Measurements from ENCODE around the gene TMEM250. TPM values are rescaled to one million over a fixed set of nuclear protein-coding genes. Genes with fewer than 3 reads are reported as not detected.

Gene TMEM250
- total and polyA plus RNA-seq, 4 donors, result 6.7 to 19.5 (median 17.2) TPM

- H3K27me3 ChIP-seq (ENCODE audit: control insufficient read depth in 4 of 4, insufficient read depth in 4 of 4, low read length in 3 of 4), result no peaks in the 10 kb centered on the region
- peaks cover 6 to 15% (median 6%) of the 10 kb centered on the region in 4 donors for H3K4me1 ChIP-seq (ENCODE audit: control insufficient read depth in 4 of 4, insufficient read depth in 4 of 4, low read length in 3 of 4)
- H3K36me3 ChIP-seq (ENCODE audit: control insufficient read depth in 4 of 4, insufficient read depth in 3 of 4, low read depth in 1 of 4, low read length in 3 of 4), result no peaks in the 10 kb centered on the region
- WGBS, result 71% methylated on average over 1 of the region's 1 CpG
- no peak overlapping the region for H3K27ac ChIP-seq (ENCODE audit: low read depth in 1 of 2, low read length in 2 of 2)
- no peak for DNase-seq (ENCODE audit: low spot score)
- TF ChIP-seq HNF4A (conservative IDR thresholded peaks at IDR 0.05) (no peak), TAF1 (conservative IDR thresholded peaks at IDR 0.05) (no peak), ZBTB33 (IDR thresholded peaks at IDR 0.05) (no peak), ATF3 (IDR thresholded peaks at IDR 0.05) (no peak), RAD21 (IDR thresholded peaks at IDR 0.05) (no peak), FOXA2 (IDR thresholded peaks at IDR 0.05) (no peak), EGR1 (IDR thresholded peaks at IDR 0.05; ENCODE audit: low read depth in 2 of 2) (no peak), RXRA (IDR thresholded peaks at IDR 0.05) (no peak), YY1 (IDR thresholded peaks at IDR 0.05) (no peak), SP1 (IDR thresholded peaks at IDR 0.05) (no peak), FOXA1 (IDR thresholded peaks at IDR 0.05) (no peak), REST (IDR thresholded peaks at IDR 0.05) (no peak), JUND (IDR thresholded peaks at IDR 0.05) (no peak), GABPA (IDR thresholded peaks at IDR 0.05 in 1 of 2, conservative IDR thresholded peaks at IDR 0.05 in 1 of 2) (no peak), MAX (IDR thresholded peaks at IDR 0.05) (no peak), NR2F2 (IDR thresholded peaks at IDR 0.05) (no peak)
- H3K4me3 ChIP-seq (ENCODE audit: low read depth in 1 of 3, low read length in 3 of 3), result no peak overlapping the region
- H3K9ac ChIP-seq (ENCODE audit: low read depth in 1 of 2, low read length in 2 of 2), result no peak overlapping the region
- H3K9me3 ChIP-seq (ENCODE audit: control insufficient read depth in 4 of 4, low read length in 3 of 4), result no peaks in the 10 kb centered on the region
These were observed 14.2 kb downstream of the TMEM250 start for GRCh38 chr9:136104488-136104800.

- Histone ChIP-seq H3K27me3 (ENCODE audit: control insufficient read depth in 4 of 4, insufficient read depth in 4 of 4, low read length in 3 of 4) (no peaks in the 10 kb centered on the region), H3K4me1 (ENCODE audit: control insufficient read depth in 4 of 4, insufficient read depth in 4 of 4, low read length in 3 of 4) (peaks cover 0 to 10% (median 2%) of the 10 kb centered on the region in 4 donors), H3K36me3 (ENCODE audit: control insufficient read depth in 4 of 4, insufficient read depth in 3 of 4, low read depth in 1 of 4, low read length in 3 of 4) (no peaks in the 10 kb centered on the region), H3K4me3 (ENCODE audit: low read depth in 1 of 3, low read length in 3 of 3) (no peak overlapping the region), H3K9me3 (ENCODE audit: control insufficient read depth in 4 of 4, low read length in 3 of 4) (no peaks in the 10 kb centered on the region), H3K9ac (ENCODE audit: low read depth in 1 of 2, low read length in 2 of 2) (no peak overlapping the region), H3K27ac (ENCODE audit: low read depth in 1 of 2, low read length in 2 of 2) (no peak overlapping the region)
- no peak for DNase-seq (ENCODE audit: low spot score)
- 63% methylated on average over 34 of the region's 34 CpGs for WGBS
- no peak for TF ChIP-seq GABPA (IDR thresholded peaks at IDR 0.05 in 1 of 2, conservative IDR thresholded peaks at IDR 0.05 in 1 of 2)
- TF ChIP-seq HNF4G (IDR thresholded peaks at IDR 0.05), result no peak
- TF ChIP-seq ZBTB33 (IDR thresholded peaks at IDR 0.05), result no peak
- no peak for TF ChIP-seq FOXA2 (IDR thresholded peaks at IDR 0.05)
- TF ChIP-seq ATF3 (IDR thresholded peaks at IDR 0.05), result no peak
- no peak for TF ChIP-seq NR2F2 (IDR thresholded peaks at IDR 0.05)
- no peak for TF ChIP-seq RAD21 (IDR thresholded peaks at IDR 0.05)
- no peak for TF ChIP-seq YY1 (IDR thresholded peaks at IDR 0.05)
- TF ChIP-seq SP1 (IDR thresholded peaks at IDR 0.05), result no peak
- TF ChIP-seq CTCF (IDR thresholded peaks at IDR 0.05; ENCODE audit: low read depth, low read length, missing input control), result no peak
These were observed 14.8 kb downstream of the TMEM250 start for GRCh38 chr9:136103651-136104487.

Measured in liver (tissue), 9 donors.